T-helper 2 cell (primary cell): ENCODE measurements around the gene PEA15.

Source experiments
- DNase-seq, 5 experiments: peaks; one replicate each; pipeline versions ENCODE4 v3.0.0 to v3.0.0-alpha.2; 2012 to 2022

Gene PEA15

GRCh38 chr1:160179336-160179735 is 25.8 kb upstream of the PEA15 start:
- DNase-seq, result no peak

- DNase-seq, result no peak
Measured at GRCh38 chr1:160186246-160186645, 18.9 kb upstream of the PEA15 start.

- DNase-seq, result no peak
Measured at GRCh38 chr1:160186729-160187128, 18.5 kb upstream of the PEA15 start.

- DNase-seq, result no peak
Measured at GRCh38 chr1:160187407-160187806, 17.8 kb upstream of the PEA15 start.

GRCh38 chr1:160188341-160188740 is 16.8 kb upstream of the PEA15 start:
- DNase-seq, result no peak

GRCh38 chr1:160189649-160190625 is 15.2 kb upstream of the PEA15 start, which contains the start of gene CASQ1:
Gene CASQ1, plus strand, starts transcription at chr1:160190575. Its CDS starts 177 bp downstream, at chr1:160190752.
- no peak for DNase-seq

- no peak for DNase-seq
Measured at GRCh38 chr1:160191756-160192155, 13.4 kb upstream of the PEA15 start.

- DNase-seq, result no peak
Measured at GRCh38 chr1:160192234-160192633, 12.9 kb upstream of the PEA15 start.

GRCh38 chr1:160193091-160193819 is 11.9 kb upstream of the PEA15 start:
- DNase-seq, result peak; percentile 53 to 70 (median 66)

GRCh38 chr1:160193832-160194736 is 11.1 kb upstream of the PEA15 start:
- no peak for DNase-seq

- no peak for DNase-seq
Measured at GRCh38 chr1:160194737-160195059, 10.5 kb upstream of the PEA15 start.

GRCh38 chr1:160196143-160196542 is 9.0 kb upstream of the PEA15 start:
- DNase-seq, result no peak

- no peak for DNase-seq
Measured at GRCh38 chr1:160197231-160197630, 8.0 kb upstream of the PEA15 start.

- DNase-seq, result no peak
Measured at GRCh38 chr1:160200786-160201185, 4.4 kb upstream of the PEA15 start.

GRCh38 chr1:160204526-160205241 is 500 bp upstream of the PEA15 start:
- no peak for DNase-seq

GRCh38 chr1:160206036-160206389 is 829 bp downstream of the PEA15 start:
- peak in 4 of 5 experiments; percentile 27 to 76 (median 38) for DNase-seq

- DNase-seq, result no peak
Measured at GRCh38 chr1:160206421-160207117, 1.4 kb downstream of the PEA15 start.

- DNase-seq, result no peak
Measured at GRCh38 chr1:160207118-160207650, 2.0 kb downstream of the PEA15 start.

GRCh38 chr1:160207771-160208556 is 2.8 kb downstream of the PEA15 start:
- no peak for DNase-seq
